NCI-H446 treated with DMSO at 0.1 percent for 48 hours (cell line): ENCODE results near the gene SMG1.
"Not testable (repeated sequence)": the region's sequence is repeated elsewhere in the genome, so short reads cannot be mapped to it uniquely, and the experiment has no call there.

ENCODE experiments used
- DNase-seq: peaks from one replicate; lab custom pipeline; 2025; lab: John Stamatoyannopoulos, UW

The SMG1 gene

GRCh38 chr16:18799500-18799899, 126.7 kb downstream of the SMG1 start:
- DNase-seq: no peak

- no peak for DNase-seq
Observed at GRCh38 chr16:18797746-18798145, 128.5 kb downstream of the SMG1 start.

GRCh38 chr16:18796377-18796776, 129.8 kb downstream of the SMG1 start:
- no peak for DNase-seq

DNA sequence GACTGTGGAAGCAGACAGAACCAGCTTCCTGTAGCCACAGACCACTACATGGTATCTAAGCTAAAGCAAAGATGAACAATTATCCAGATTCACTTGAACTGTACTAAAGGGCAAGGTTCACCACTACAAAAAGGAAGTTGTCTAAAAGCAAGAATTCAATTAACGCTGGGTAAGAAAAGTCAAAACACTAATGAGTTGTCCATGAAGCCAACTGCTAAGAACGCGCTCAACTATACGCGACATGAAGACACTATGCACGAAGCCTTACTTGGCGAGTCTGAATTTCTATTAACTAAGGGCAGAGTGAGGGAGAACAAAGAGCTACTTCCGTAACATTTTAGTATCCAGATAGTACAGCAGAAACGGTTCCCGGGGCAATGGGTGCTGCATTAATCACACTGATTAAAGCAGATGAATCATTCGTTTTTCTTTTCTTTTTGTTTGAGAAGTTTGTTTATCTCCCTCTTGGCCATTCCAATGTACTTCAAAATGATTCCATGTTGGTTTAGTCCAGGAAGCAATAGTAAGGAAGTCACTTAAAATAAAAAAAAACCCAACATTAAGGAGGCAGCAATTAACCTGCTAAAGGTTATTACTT, 133.3 kb downstream of the SMG1 start:
- no peak for DNase-seq

GRCh38 chr16:18789850-18790706, 136.1 kb downstream of the SMG1 start, which contains the start of gene RPS15A:
Gene RPS15A, minus strand, starts transcription at chr16:18790334. Its CDS starts 1,221 bp downstream, at chr16:18789113.
- peak; percentile 91 for DNase-seq

DNA sequence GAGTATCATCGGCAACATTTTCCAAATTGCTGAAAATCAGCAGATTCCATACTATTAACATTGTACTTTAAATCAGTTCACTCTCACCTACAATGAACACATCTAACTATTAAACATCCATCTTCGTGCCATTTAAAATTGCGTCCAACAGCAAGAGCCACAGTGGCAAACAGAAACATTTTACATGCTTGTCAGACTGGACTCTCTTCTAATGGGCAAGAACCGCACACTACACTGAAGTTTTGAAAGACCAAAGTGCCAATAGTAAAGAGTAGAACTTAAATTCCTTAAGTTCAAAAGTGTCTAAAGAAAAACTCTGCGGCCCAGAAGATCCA, 136.7 kb downstream of the SMG1 start:
- DNase-seq: no peak

GRCh38 chr16:18788828-18789514, 137.2 kb downstream of the SMG1 start:
- no peak for DNase-seq

DNA sequence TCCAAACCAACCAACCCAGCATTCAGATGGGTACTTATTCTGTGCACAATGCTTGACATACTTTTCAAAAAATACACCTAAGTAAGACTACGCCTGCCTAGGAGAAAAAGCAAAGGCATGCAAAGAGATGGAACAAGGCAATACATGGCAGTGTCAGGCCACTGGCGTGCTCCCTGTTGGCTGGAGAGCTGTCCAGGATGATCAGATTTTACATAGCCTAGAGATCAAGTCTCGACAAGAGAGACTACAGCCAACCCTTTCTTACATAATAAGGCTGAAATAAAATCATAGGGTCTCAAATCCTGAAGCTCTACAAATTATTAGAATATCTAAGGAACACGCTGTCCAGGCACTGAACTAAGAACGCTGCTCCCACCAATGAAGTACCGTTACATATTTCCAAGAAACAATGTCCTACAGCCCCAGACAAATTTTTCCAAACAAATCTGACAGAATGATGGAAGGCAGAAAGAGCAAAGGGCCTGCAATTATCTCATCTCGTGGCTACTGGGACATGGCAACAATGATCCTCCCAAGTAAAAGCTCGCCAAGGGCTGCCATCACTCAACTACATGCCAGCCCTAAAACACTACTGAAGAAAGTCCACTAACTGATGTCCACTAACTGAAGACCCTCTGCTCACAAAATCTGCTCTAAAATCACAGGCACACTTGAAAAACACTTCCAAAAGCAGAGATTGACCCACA, 141.1 kb downstream of the SMG1 start:
- DNase-seq: no peak

- no peak for DNase-seq
Observed at GRCh38 chr16:18783430-18784341, 142.5 kb downstream of the SMG1 start.

DNA sequence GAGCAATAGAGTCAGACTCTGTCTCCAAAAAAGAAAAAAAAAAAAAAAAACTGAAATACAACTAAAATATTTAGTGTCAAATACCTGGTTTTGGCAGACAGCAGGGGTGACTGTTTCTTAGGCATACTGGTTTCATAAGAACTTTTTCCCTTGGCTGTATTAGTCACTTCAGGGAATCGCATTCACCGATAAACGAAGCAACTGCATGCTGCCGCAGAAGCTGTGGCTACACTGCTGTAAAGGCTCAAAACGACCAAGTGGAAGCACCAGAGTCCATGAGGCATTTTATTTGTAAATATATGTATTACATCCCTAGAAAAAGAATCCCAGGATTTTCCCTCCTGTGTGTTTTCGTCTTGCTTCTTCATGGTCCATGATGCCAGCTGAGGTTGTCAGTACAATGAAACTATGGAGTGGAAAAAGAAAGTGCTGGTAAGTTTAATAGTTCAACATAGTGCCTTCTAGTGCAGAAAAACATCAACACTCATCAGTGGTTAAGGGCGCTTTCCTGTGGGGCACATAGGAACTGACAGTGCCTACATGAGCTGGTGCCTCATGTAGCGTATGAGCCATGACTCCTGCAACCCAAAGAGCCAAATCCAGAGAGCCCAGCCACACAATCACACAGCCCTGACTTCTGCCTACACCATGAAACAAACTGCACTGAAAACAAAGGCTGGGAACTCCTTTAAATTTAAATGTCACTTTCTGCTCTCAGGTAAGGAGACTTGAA, 143.3 kb downstream of the SMG1 start:
- no peak for DNase-seq

- not testable (repeated sequence) for DNase-seq
Observed at GRCh38 chr16:18781232-18781631, 145.0 kb downstream of the SMG1 start.

DNA sequence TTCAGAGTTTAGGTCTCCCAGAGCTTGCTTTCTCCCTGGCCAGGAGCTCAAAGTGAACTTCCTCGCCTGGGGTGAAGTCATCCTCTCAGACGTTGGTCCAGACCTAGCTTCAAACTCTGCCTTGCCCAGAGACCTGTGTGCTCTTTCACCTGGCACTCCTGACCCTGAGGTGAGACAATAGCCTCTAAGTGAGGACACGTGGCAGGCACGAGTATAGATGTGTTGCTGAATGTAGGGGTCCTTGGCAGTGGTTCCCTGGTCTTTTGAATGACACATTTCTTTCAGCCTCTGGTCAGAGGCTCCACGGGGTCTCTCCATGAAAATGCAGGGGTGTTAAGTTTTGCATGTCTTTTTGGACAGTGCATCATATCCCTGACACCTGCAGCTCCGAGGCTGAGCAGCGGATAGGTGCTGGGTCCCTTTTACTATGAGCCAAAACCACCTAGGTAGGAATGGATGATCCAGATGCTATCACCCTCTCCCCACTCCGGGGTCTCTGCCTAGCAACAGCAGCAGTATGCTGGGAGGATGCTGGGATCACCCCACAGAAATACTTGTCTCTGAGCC, 145.7 kb downstream of the SMG1 start:
- not testable (repeated sequence) for DNase-seq

GRCh38 chr16:18777664-18778063, 148.5 kb downstream of the SMG1 start:
- DNase-seq: not testable (repeated sequence)

- not testable (repeated sequence) for DNase-seq
Observed at GRCh38 chr16:18776334-18776733, 149.9 kb downstream of the SMG1 start.

DNA sequence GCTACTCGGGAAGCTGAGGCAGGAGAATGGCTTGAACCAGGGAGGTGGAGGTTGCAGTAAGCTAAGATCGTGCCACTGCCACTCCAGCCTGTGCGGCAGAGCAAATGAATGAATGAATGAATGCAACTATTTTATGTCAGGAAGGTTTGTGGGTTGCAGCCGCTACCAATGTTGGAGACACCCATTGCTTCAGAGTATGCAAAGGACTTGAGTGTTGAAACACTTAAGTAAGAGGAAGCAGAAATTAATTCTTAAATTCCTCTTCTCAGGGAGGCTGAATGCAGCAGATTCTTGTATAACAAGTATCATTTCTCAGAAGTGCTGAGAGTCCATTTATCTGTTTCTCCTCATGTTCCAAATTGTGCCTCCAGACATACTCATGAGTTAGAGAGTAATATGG, 151.6 kb downstream of the SMG1 start:
- DNase-seq: not testable (repeated sequence)

DNA sequence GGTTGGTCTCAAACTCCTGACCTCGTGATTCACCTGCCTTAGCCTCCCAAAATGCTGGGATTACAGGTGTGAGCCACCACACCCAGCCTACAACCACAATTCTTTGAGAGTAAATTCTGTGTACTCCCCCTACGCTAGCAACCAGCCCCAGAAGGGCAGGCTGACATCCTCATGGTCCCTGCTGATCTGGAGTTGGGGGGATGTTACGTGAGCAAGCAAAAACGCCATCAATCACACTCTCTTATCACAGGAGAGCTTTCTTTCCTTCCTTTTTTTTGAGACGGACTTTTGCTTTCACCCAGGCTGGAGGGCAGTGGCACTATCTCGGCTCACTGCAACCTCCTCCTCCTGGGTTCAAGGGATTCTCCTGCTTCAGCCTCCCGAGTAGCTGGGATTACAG, 154.0 kb downstream of the SMG1 start:
- not testable (repeated sequence) for DNase-seq

GRCh38 chr16:18770336-18770962, 155.8 kb downstream of the SMG1 start:
- DNase-seq: not testable (repeated sequence)

DNA sequence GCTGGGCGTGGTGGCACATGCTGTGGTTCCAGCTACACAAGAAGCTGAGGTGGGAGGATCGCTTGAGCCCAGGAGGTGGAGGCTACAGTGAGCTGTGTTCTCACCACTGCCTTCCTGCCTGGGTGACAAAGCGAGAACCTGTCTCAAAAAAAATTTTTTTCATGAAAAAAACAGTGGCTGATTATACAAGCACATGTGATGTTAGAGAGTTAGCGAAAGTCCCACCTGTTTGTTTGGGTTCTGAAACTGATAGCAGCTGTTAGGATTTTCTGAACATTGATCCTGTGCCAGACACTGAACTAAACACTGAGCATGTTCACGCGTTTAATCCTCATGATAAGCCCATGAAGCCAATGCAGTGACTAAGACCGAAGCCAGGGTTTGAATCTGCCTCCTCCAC, 159.0 kb downstream of the SMG1 start:
- not testable (repeated sequence) for DNase-seq

GRCh38 chr16:18762713-18763112, 163.5 kb downstream of the SMG1 start:
- DNase-seq: not testable (repeated sequence)
